B cell (primary cell): ENCODE data around the gene RAI1. TPM values are rescaled to one million over a fixed set of nuclear protein-coding genes. Genes with fewer than 3 reads are reported as not detected.
A peak's percentile ranks its signal among the peaks of the same experiment; 100 is the strongest.

ENCODE experiments used
- ATAC-seq: fragments of 200-7000 bp; cut with Tn5 transposase; one replicate; pipeline ENCODE4 v1.10.0; 2021; ENCODE audit warnings: low read depth, mild to moderate bottlenecking, moderate number of reproducible peaks, moderate library complexity
- CTCF ChIA-PET: fragments of 350-600 bp; sonication (Branson Sonifier 250); formaldehyde crosslinking; loops from one replicate; lab custom pipeline; 2021; ENCODE audit warnings: antibody characterized with exemption, inconsistent platforms; lab: Charles Lee
- POLR2A ChIA-PET: fragments of 350-600 bp; sonication (Branson Sonifier 250); formaldehyde crosslinking; loops from one replicate; lab custom pipeline; 2021; ENCODE audit warnings: antibody characterized with exemption; lab: Charles Lee
- DNase-seq: peaks from one replicate; pipeline ENCODE4 v3.0.0; 2013
- H2AFZ ChIP-seq: 2 replicates; pipeline ENCODE4 v1.6.1; 2012; ENCODE audit warnings: mild to moderate bottlenecking, low read depth, low read length; ENCODE audit not compliant: insufficient read depth, poor library complexity, severe bottlenecking
- H3K27ac ChIP-seq, 2 donors: 1 replicate in 1 of 2; 2 replicates in 1 of 2; pipeline ENCODE4 v1.5.1; 2012 to 2013; ENCODE audit warnings: low read length in 2 of 2, mild to moderate bottlenecking in 2 of 2, moderate library complexity in 1 of 2
- H3K27me3 ChIP-seq, 4 experiments: fragments of 200-600 bp in 1 of 4; sonication (generic) in 1 of 4; replicated peaks in 1 of 4; 1 replicate in 2 of 4; 2 replicates in 2 of 4; pipeline versions ENCODE4 v1.6.1 to v1.7.0; 2013 to 2016; ENCODE audit warnings: low read length in 3 of 4, mild to moderate bottlenecking in 2 of 4, mixed read lengths in 1 of 4, moderate library complexity in 1 of 4; ENCODE audit not compliant: insufficient read depth in 4 of 4, control insufficient read depth in 3 of 4; ENCODE audit errors: control extremely low read depth in 1 of 4
- H3K36me3 ChIP-seq, 2 experiments: replicated peaks in 1 of 2; 1 replicate in 1 of 2; 2 replicates in 1 of 2; pipeline versions ENCODE4 v1.6.1 to v1.7.1; 2013; ENCODE audit warnings: low read length in 1 of 2; ENCODE audit not compliant: insufficient read depth in 2 of 2, control insufficient read depth in 1 of 2; ENCODE audit errors: control extremely low read depth in 1 of 2, extremely low read depth in 1 of 2
- H3K4me1 ChIP-seq, 2 donors: fragments of 200-600 bp in 1 of 2; sonication (generic) in 1 of 2; 1 replicate in 1 of 2; 2 replicates in 1 of 2; pipeline versions ENCODE4 v1.5.1 to v1.6.1; 2013 to 2017; ENCODE audit warnings: low read length in 2 of 2; ENCODE audit not compliant: control insufficient read depth in 2 of 2, insufficient read depth in 2 of 2
- H3K4me2 ChIP-seq: replicated peaks from 2 replicates; pipeline ENCODE3; 2012; ENCODE audit warnings: mild to moderate bottlenecking, low read depth, low read length; ENCODE audit not compliant: poor library complexity, severe bottlenecking
- H3K4me3 ChIP-seq, 5 experiments: fragments of 200-600 bp in 1 of 5; sonication (generic) in 1 of 5; 1 replicate in 3 of 5; 2 replicates in 2 of 5; pipeline versions ENCODE4 v1.5.1 to v1.7.0; 2011 to 2016; ENCODE audit warnings: low read length in 4 of 5, mild to moderate bottlenecking in 4 of 5, low read depth in 2 of 5, control low read depth in 1 of 5, moderate library complexity in 1 of 5; ENCODE audit not compliant: insufficient read depth in 1 of 5; ENCODE audit errors: control extremely low read depth in 1 of 5, extremely low read depth in 1 of 5
- H3K79me2 ChIP-seq: fragments of 200-600 bp; sonication (generic); one replicate; pipeline ENCODE4 v1.6.0; 2016; ENCODE audit warnings: low read length; ENCODE audit not compliant: control insufficient read depth, insufficient read depth
- H3K9ac ChIP-seq: fragments of 200-600 bp; sonication (generic); 2 replicates; pipeline ENCODE4 v1.6.1; 2017; ENCODE audit warnings: mild to moderate bottlenecking, low read length, moderate library complexity
- H3K9me3 ChIP-seq, 3 donors: one replicate each; pipeline versions ENCODE4 v1.6.1 to v1.7.1; 2013; ENCODE audit warnings: low read length in 2 of 3; ENCODE audit not compliant: control insufficient read depth in 2 of 3, insufficient read depth in 1 of 3; ENCODE audit errors: control extremely low read depth in 1 of 3
- H4K20me1 ChIP-seq: 2 replicates; pipeline ENCODE4 v1.6.0; 2012; ENCODE audit warnings: mild to moderate bottlenecking, low read length; ENCODE audit not compliant: insufficient read depth, control insufficient read depth, poor library complexity, severe bottlenecking
- H3K27ac Mint-ChIP-seq: one replicate; pipeline ENCODE4 v1.8.0; 2021; ENCODE audit warnings: mixed read lengths
- H3K27me3 Mint-ChIP-seq: one replicate; pipeline ENCODE4 v1.8.0; 2021; ENCODE audit warnings: mixed read lengths
- H3K4me1 Mint-ChIP-seq: one replicate; pipeline ENCODE4 v1.8.0; 2021; ENCODE audit warnings: mixed read lengths
- H3K4me3 Mint-ChIP-seq: one replicate; pipeline ENCODE4 v1.8.0; 2021; ENCODE audit warnings: mixed read lengths
- H3K9me3 Mint-ChIP-seq: one replicate; pipeline ENCODE4 v1.8.0; 2022; ENCODE audit warnings: mixed read lengths; ENCODE audit not compliant: insufficient read depth
- EZH2 ChIP-seq: IDR thresholded peaks from 2 replicates; pipeline ENCODE4 v1.6.1; 2012; ENCODE audit warnings: borderline replicate concordance, low read depth, mild to moderate bottlenecking, moderate library complexity, low read length; ENCODE audit not compliant: insufficient read depth, poor library complexity, severe bottlenecking
- WGBS: methylation state at CpG from one replicate; pipeline ENCODE4 v1.1.5; 2013; ENCODE audit warnings: missing lambda C conversion rate; ENCODE audit not compliant: insufficient coverage; 5-methylcytosine and 5-hydroxymethylcytosine counted together
- intact Hi-C: fragments of 100-400 bp; cut with micrococcal nuclease; formaldehyde crosslinking; loops from one replicate; pipeline ENCODE4 v1.10.0; 2022
- polyA plus RNA-seq: library from polyadenylated mRNA; depleted of rRNA; stranded (reverse); fragments of >200 nt; gene quantifications from 2 replicates; pipeline ENCODE4 v1.2.3, GENCODE V29; 2012
- total RNA-seq, 2 donors: library from RNA; stranded (reverse); fragments of 120-200 nt in 1 of 2; gene quantifications; 1 replicate in 1 of 2; 2 replicates in 1 of 2; pipeline versions ENCODE4 v1.2.3 to v1.2.4, GENCODE V29; 2013 to 2022
- TF ChIP-seq, protein P1 (sequence below): fragments of 200-600 bp; IDR thresholded peaks from one replicate; pipeline ENCODE4 v1.8.0; 2022; ENCODE audit warnings: antibody characterized with exemption, mild to moderate bottlenecking

RAI1 gene
- total and polyA plus RNA-seq, 2 donors (not counting 1 experiment from before 2014, with no cell fraction given), result 4.7 to 34.0 TPM

DNA sequence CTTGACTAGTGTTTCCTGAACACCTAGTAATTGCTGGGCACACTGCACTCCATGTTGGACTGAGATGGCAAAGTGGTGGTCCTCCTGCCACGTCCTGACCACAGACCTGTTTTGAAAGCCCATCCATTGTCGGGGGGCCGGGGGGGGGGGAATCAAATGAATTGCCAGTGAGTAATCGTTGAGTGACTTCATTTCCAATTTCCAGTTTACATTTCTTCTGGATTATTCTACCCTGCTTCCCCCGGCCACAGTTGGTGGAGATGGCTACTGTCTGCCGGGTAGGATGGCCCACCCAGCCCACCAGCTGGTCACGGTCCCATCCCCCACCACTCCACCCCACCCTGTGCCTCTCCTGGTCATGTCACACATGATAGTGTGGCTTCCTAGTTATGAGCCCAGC, 18.2 kb downstream of the RAI1 start:
- Histone ChIP-seq H2AFZ (no peak overlapping the region), H4K20me1 (peaks cover 45% of the 10 kb centered on the region), H3K27me3 (no peaks in the 10 kb centered on the region), H3K79me2 (peaks cover 94% of the 10 kb centered on the region), H3K36me3 (peaks cover 0 to 1% of the 10 kb centered on the region in 2 experiments), H3K4me1 (peaks cover 13 to 18% of the 10 kb centered on the region in 2 donors), H3K9ac (no peak overlapping the region), H3K4me2 (no peak overlapping the region), H3K9me3 (no peaks in the 10 kb centered on the region), H3K27ac (no peak overlapping the region), H3K4me3 (no peak overlapping the region)
- intact Hi-C loops, result no loop called here
- WGBS, result 95% methylated on average over 3 of the region's 7 CpGs
- Mint-ChIP-seq H3K27ac (no peak overlapping the region), H3K4me3 (no peak overlapping the region), H3K27me3 (no peaks in the 10 kb centered on the region), H3K9me3 (no peaks in the 10 kb centered on the region), H3K4me1 (peaks cover 30% of the 10 kb centered on the region)
- TF ChIP-seq, protein P1, sequence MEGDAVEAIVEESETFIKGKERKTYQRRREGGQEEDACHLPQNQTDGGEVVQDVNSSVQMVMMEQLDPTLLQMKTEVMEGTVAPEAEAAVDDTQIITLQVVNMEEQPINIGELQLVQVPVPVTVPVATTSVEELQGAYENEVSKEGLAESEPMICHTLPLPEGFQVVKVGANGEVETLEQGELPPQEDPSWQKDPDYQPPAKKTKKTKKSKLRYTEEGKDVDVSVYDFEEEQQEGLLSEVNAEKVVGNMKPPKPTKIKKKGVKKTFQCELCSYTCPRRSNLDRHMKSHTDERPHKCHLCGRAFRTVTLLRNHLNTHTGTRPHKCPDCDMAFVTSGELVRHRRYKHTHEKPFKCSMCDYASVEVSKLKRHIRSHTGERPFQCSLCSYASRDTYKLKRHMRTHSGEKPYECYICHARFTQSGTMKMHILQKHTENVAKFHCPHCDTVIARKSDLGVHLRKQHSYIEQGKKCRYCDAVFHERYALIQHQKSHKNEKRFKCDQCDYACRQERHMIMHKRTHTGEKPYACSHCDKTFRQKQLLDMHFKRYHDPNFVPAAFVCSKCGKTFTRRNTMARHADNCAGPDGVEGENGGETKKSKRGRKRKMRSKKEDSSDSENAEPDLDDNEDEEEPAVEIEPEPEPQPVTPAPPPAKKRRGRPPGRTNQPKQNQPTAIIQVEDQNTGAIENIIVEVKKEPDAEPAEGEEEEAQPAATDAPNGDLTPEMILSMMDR, result no peak
- TF ChIP-seq EZH2, result no peak
- CTCF ChIA-PET, result no interaction called here
- ATAC-seq (no peak), DNase-seq (no peak)
- POLR2A ChIA-PET, result interaction anchor here (0.6 kb wide), 1 partner anchor 383 kb away, joined by 10 read pairs; no protein-coding TSS in a partner anchor

DNA sequence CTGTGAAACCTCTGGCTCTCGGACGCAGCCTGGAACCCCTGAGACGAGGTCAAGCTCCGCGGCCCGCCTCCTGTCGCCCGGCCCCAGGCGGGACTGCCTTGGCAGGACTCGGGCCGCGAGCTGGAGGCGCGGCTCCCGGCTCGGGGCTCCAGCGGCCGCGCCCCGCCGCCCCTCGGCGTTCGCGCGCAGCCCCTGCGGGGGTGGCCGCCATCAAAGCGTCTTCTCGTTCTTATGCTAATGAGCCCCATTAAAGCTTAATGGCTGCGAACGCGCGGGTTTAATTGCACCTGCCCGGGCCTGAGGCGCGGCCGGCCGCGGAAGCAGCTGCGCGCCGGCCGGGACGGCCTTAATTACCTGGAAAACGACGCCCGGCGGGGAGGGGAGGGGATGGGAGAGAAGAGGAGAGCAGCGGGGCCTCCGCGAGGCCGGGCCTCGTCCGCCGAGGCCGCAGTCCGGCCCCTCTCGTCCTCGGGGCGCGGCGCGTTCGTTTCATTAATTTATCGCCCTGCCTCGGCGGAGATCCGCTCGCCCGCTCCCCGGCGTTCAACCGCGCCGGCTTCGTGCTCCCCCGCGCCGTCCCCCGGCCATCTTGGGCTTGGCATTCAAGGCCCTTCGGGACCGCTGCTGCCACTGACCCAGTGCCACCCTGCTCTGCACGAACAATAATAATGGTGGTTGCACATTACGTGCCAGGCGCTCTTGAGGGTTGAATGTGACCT, 19.2 kb downstream of the RAI1 start:
- peaks cover 9 to 12% of the 10 kb centered on the region in 2 donors for H3K4me1 ChIP-seq
- Mint-ChIP-seq H3K4me1 (peaks cover 27% of the 10 kb centered on the region), H3K4me3 (peak overlapping the region; percentile 57), H3K27ac (no peak overlapping the region), H3K9me3 (no peaks in the 10 kb centered on the region), H3K27me3 (no peaks in the 10 kb centered on the region)
- no peak overlapping the region for H3K27ac ChIP-seq
- peak overlapping the region in 3 of 5 experiments; percentile 34 to 53 (median 50) for H3K4me3 ChIP-seq
- ATAC-seq, result no peak
- H3K27me3 ChIP-seq, result no peaks in the 10 kb centered on the region
- H3K9ac ChIP-seq, result peak overlapping the region; percentile 42
- peaks cover 45% of the 10 kb centered on the region for H4K20me1 ChIP-seq
- peak; percentile 33 for DNase-seq
- 58% methylated on average over 85 of the region's 86 CpGs for WGBS
- peak overlapping the region; percentile 45 for H2AFZ ChIP-seq
- H3K36me3 ChIP-seq, result peaks cover 0 to 2% of the 10 kb centered on the region in 2 experiments
- TF ChIP-seq EZH2, result no peak
- TF ChIP-seq, protein P1, result no peak
- intact Hi-C loops, result no loop called here
- POLR2A ChIA-PET, result no interaction called here
- H3K4me2 ChIP-seq, result peak overlapping the region; percentile 71
- H3K9me3 ChIP-seq, result no peaks in the 10 kb centered on the region
- peaks cover 95% of the 10 kb centered on the region for H3K79me2 ChIP-seq
- CTCF ChIA-PET, result interaction anchor here (0.8 kb wide), 1 partner anchor 18 kb away, joined by 3 read pairs; no protein-coding TSS in a partner anchor
